HG03354 (cell line): ENCODE measurements around the gene KRTAP10-9.
"Not testable (repeated sequence)": the region's sequence is repeated elsewhere in the genome, so short reads cannot be mapped to it uniquely, and the experiment has no call there.

Experiments used
- ATAC-seq: cut with Tn5 transposase; IDR thresholded peaks from one replicate; pipeline ENCODE4 v1.9.1; 2021; ENCODE audit warnings: mild to moderate bottlenecking; ENCODE audit not compliant: unreplicated experiment, poor library complexity, severe bottlenecking

Gene KRTAP10-9

GRCh38 chr21:44593598-44594405 is 33.1 kb upstream of the KRTAP10-9 start:
- ATAC-seq = no peak

GRCh38 chr21:44594406-44594916 is 32.4 kb upstream of the KRTAP10-9 start:
- no peak for ATAC-seq

- ATAC-seq = no peak
These were observed 31.4 kb upstream of the KRTAP10-9 start for GRCh38 chr21:44595524-44595923.

DNA sequence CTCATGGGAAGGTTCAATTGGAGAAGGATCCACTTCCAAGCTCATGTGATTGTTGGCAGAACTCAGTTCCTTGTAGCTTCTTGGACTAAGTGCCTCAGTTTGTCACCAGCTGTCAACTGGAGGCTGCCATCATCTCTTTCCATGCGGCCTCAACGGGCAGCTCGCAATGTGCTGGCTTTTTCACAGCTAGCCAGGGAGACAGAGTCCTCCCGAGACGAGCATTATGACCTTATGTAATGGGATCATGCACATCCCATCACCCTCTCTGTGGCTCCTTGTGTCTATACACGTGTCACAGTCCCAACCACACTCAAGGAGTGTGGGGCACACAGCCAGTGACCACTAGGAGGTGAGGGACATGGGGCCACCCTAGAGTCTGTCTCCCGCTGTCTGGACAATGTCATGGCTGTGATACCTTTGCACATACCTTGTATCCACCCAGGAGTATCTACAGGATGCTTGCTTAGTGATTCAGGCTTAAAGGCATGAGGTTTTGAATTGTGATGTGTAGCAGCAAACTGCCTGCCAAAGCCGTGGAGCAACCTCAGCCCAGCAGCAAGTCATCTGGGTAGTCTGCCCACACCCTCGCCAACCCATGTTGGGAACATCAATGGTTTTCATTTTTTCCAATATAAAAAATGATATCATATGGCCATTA is 30.7 kb upstream of the KRTAP10-9 start:
- no peak for ATAC-seq

GRCh38 chr21:44598061-44598460 is 28.8 kb upstream of the KRTAP10-9 start:
- ATAC-seq = no peak

DNA sequence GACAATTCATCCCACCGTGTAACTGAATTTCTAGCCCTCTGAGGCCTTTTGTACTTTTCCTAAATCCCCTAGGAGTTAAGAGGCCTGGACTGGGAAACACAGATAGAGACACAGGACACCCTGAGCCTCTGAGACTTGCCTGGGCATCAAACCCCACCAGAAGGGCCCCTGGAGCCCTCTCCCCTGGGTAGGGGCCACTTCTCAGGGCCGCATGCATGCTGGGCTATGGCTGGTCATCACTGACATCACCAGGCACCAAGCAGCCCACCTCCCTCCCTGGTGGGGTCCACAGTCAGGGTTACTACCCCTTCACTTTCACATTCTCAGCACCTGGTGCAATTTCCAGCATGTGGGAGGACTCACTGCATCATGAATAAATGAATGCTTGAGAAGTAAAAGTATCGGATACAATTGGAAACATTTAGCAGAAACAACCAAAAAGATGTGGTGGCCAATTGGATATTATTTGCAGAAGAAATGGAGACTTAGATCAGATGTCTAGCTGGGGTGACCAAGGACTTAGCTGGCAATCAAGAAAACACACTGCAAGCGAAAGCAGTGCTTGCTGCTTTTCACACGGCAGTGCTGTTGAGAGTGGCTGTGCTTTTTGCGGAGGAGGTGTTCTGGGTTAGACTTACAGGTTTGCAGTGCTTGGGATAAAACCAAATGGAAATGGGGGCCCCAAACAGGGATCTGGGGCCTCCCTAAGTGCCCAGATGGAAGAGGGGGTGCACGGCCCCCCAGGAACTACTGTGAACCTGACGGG is 27.4 kb upstream of the KRTAP10-9 start:
- ATAC-seq = no peak

- ATAC-seq = not testable (repeated sequence)
These were observed 26.5 kb upstream of the KRTAP10-9 start, which contains the start of gene KRTAP10-7 for GRCh38 chr21:44600118-44600978. Gene KRTAP10-7 (plus strand): TSS chr21:44600597. CDS start chr21:44600622, 25 bp downstream.

DNA sequence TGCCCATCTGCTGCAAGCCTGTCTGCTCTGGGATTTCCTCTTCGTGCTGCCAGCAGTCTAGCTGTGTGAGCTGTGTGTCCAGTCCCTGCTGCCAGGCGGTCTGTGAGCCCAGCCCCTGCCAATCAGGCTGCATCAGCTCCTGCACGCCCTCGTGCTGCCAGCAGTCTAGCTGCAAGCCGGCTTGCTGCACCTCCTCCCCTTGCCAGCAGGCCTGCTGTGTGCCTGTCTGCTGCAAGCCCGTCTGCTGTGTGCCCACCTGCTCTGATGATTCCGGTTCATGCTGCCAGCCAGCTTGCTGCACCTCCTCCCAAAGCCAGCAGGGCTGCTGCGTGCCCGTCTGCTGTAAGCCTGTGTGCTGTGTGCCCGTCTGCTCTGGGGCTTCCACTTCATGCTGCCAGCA is 25.8 kb upstream of the KRTAP10-9 start:
- ATAC-seq = not testable (repeated sequence)

DNA sequence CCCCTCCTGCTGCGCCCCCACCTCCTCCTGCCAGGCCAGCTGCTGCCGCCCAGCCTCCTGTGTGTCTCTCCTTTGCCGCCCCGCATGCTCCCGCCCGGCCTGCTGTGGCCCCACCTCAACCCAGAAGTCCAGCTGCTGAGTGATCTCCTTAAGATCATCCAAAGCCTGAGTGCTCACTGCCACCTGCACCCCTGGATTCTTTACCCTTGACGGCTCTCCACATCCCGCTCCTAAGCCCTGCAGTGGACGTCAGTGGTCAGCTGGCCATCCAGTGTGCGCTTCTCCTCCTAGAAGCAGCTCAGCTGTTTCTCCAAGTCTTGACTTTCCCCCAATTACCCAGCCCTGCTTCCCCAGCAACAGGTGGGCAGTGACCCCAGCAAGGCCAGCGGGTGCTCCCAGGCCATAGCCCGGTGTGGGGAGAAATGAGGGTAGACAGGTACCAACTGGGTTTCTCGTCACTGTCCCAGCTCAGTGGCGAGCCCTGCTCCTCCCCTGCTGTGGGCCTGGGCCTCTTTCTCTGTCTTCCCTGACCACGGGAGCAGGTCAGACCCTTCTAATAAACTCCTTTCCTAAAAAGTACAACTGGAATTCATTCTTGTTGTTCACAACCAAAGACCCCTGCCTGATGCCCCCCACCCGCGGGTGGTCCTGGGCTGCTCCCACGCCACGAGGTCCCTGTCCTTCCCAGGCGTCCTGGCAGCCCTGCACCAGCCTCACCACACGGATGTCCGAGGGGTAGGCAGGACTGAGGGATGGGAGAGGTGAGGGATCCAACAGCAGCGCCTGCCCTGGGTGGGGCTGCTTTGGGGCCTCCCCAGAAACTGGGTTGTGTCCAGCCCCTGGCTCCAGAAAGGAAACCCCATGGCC is 25.1 kb upstream of the KRTAP10-9 start:
- ATAC-seq = no peak

- ATAC-seq = no peak
These were observed 24.4 kb upstream of the KRTAP10-9 start for GRCh38 chr21:44602463-44602850.

- ATAC-seq = no peak
These were observed 23.6 kb upstream of the KRTAP10-9 start for GRCh38 chr21:44603109-44603875.

DNA sequence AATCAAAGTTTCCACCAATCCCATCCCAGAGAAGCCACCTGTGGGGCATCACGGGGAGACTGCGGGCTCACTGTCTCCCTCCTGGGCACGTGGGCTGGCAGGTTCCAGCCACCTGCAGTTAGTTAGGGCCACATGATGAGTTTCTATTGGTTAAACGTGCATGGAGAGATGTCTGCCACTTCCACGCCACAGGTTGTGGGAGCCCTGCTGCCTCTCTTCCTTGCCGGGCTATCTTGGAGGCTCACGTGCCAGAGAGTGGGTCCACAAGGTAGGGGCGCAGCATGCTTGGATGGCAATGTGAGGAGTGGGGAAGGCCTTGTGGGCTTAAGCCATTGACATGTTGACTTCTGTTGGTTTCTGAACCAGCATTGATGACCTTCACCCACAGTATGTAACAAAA is 23.0 kb upstream of the KRTAP10-9 start:
- ATAC-seq = no peak

GRCh38 chr21:44606495-44606894 is 20.4 kb upstream of the KRTAP10-9 start:
- ATAC-seq = no peak

DNA sequence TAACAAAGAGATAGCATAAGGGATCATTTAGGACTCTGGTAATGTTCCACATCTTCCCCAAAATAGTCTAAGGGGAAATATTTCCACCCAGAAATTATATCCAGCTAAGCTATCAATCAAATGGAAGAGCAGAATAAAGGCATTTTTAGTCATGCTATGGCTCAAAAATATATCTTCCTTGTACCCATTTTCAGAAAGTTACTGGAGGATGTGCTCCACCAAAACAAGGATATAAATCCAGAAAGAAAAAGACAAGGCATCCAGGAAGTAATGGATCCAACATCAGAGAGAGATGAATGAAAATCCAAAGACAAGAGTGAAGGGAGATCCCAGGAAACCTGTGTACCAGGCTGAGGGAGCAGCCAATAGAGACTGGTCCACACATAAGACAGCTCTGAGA is 17.7 kb upstream of the KRTAP10-9 start:
- no peak for ATAC-seq

DNA sequence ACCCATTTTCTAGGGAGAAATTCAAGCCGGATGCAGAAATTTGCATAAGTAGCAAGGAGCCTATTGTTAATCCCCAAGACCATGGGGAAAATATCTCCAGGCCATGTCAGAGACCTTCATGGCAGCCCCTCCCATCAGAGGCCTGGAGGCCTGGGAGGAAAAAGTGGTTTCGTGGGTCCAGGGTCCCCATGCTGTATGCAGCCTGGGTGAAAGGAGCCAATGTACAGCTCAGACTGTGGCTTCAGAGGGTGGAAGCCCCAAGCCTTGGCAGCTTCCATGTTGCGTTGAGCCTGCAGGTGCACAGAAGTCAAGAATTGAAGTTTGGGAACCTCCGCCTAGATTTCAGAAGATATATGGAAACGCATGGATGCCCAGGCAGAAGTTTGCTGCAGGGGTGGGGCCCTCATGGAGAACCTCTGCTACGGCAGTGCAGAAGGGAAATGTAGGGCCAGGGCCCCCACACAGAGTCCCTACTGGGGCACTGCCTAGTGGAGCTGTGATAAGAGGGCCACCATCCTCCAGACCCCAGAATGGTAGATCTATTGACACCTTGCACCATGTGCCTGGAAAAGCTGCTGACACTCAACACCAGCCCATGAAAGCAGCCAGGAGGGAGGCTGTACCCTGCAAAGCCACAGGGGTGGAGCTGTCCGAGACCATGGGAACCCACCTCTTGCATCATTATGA is 16.6 kb upstream of the KRTAP10-9 start:
- not testable (repeated sequence) for ATAC-seq

DNA sequence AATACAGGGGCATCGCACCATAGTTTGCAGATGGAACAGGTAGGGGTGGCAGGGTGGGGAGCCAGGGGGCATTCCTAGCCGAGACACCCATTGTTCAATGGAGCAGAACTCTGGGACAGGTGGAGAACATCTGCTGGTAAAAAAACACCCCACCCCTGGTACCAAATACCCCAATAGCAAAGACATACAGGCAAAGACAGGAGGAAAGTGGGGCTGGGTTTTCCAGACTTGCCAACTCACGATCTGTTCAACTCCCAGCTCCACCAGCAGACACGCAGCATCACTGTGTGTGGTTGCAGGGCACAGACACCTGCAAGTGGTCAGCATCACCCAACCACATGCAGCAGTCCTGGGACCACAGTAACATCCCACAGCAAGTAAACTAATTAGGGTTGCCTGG is 15.3 kb upstream of the KRTAP10-9 start:
- ATAC-seq = no peak

DNA sequence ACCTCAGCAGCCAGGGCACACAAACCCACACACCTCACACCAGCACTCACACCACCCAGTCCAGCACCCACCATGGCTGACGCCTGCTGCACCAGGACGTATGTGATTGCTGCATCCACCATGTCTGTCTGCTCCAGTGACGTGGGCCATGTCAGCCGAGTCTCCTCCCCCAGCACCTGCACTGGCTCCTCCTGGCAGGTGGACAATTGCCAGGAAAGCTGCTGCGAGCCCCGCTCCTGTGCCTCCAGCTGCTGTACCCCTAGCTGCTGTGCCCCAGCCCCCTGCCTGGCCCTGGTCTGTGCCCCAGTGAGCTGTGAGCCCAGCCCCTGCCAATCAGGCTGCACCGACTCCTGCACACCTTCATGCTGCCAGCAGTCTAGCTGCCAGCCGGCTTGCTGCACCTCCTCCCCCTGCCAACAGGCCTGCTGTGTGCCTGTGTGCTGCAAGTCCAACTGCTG is 14.8 kb upstream of the KRTAP10-9 start, which contains the start of gene KRTAP10-8:
Gene KRTAP10-8, plus strand, starts transcription at position 51 of the 458 bp plus-strand sequence. Its CDS starts 22 bp downstream, at position 73.
- no peak for ATAC-seq
